HS-5 (cell line): Measurements from ENCODE around the gene TSPAN8.
"Not testable (repeated sequence)": the region's sequence is repeated elsewhere in the genome, so short reads cannot be mapped to it uniquely, and the experiment has no call there.

ENCODE experiments used
- DNase-seq: peaks from one replicate; pipeline ENCODE4 v3.0.0-alpha.2; 2012; ENCODE audit warnings: low read depth

TSPAN8 gene

GRCh38 chr12:71164166-71164565 is 6.4 kb upstream of the TSPAN8 start:
- no peak for DNase-seq

- no peak for DNase-seq
These were observed 5.3 kb upstream of the TSPAN8 start for GRCh38 chr12:71162832-71163763.

DNA sequence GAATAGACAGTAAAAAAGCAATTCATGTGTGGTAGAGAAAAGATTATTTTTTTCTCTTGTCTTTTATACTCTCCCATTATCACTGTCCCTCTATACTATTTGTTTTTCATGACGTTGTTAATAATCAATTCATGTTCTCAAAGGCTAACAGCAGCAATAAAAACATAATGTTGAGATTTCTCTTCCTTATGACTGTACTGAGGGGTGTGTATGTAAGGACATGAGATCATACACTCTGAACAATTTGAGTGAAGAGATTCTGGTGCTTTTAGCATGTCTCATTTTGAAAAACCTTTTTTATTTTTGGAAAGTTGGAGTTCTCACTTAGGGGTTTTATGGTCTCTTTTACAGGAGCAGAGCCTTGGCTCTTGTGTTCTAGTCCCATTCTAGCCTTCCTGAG is 3.8 kb upstream of the TSPAN8 start:
- no peak for DNase-seq

- peak; percentile 30 for DNase-seq
These were observed 2.8 kb upstream of the TSPAN8 start for GRCh38 chr12:71160585-71160984.

DNA sequence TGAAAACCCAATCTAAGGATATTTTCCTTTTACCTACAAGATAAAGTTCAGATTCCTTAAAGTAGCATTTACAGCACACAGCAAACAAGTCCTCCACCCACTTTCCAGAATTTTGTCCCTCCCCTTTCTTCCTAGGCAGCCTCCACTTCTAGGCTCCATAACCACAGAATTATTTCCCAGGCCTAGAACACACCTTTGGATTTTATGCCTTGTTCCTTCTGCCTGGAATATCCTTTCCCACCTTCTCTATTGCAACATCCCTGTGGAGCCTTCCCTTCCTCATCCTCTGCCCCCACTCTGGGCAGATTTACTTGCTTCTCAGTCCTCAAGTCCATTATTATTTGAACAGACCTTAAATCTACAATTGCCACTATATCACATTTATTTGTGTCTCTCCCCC is 2.1 kb upstream of the TSPAN8 start:
- DNase-seq, result no peak

DNA sequence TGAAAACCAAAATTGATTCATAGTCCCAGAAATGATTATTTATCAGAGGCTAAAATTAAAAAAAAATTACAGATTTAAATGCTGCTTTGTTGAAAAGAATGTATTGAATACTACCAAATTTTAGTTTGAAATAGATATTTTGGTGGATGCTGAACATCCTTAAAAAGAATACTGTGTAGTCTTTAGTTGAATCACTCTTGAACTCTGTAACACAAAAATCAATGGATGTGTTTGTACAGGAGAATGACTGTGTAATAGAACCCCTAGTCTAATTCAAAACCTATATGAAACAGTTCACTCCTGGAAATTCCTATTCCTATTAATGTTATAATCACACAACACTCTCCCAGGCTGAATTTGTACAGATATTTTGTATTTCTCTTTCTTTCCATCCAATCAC is 1.5 kb upstream of the TSPAN8 start:
- DNase-seq, result no peak

DNA sequence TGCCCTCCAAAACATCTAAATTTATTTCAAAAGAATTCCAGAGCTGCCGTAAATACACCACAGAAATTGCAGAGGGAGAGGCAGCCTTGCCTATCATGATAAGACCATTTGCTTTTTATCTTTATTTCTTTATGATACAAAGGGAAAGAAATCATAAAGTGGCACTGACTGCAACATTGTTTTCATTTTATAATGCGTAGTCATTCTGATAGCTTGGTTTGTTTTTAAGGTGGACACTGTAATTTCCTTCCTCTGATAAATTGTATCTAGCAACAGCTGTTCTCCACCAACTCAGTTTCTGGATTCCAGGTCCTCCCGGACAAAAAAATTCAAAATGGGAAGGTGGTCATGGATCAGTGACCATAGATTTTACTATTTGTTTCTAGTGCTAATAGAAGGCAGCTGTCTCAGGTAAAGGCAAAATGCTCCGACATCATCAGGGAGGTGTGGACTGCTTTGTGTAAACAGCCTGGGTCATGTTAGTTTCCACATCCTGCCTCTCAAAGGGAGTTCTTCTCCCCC is 623 bp upstream of the TSPAN8 start:
- DNase-seq, result no peak

GRCh38 chr12:71155225-71155624 is 2.6 kb downstream of the TSPAN8 start:
- DNase-seq, result no peak

DNA sequence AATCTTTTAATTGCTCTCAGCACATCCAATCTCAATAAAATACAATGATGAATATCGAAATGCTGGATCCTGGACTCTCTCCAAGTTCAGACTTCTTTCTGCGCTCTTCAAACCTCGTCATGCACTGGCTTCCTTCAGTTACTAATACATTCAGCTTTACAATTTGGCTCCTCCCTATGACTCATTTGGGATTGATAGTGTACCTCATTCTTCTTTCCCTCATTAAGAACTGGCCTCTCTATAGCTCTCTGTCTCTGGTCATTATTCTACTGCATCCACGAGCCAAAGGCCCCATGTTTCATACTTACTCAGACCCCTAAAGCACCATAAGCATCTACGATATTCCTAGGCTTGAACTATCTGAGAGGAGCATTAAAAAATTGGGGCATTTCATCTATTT is 4.9 kb downstream of the TSPAN8 start:
- no peak for DNase-seq

DNA sequence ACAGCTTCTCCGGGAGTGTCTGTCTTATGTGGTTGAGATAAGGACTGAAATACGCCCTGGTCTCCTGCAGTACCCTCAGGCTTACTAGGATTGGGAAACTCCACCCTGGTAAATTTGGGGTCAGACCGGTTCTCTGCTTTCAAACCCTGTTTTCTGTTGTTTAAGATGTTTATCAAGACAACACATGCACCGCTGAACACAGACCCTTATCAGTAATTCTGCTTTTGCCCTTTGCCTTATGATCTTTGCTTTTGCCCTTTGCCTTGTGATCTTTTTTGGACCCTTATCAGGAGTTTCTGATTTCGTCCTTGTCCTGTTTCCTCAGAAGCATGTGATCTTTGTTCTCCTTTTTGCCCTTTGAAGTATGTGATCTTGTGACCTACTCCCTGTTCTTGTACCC is 7.8 kb downstream of the TSPAN8 start:
- not testable (repeated sequence) for DNase-seq

- DNase-seq, result no peak
These were observed 13.1 kb downstream of the TSPAN8 start for GRCh38 chr12:71144682-71145081.

DNA sequence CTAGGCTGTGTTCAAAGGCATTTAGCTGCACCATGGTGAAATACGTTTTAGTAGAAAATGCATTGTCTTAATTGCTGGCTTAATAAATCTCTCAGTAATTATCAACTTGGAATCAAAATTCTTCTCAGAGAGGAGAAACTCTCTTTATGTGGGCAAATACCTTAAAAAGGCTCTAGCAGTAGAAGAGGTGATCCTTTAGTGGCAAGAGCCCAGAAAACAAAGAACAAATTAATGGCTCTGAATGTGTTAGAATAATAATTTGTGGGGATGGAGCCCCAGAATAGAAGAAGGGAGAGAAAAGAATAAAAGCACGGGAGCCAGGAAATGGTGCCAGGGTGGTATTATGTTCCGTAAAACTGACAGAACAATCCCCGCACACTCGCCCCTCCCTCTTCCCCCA is 14.8 kb downstream of the TSPAN8 start:
- DNase-seq, result no peak

- no peak for DNase-seq
These were observed 15.8 kb downstream of the TSPAN8 start for GRCh38 chr12:71142016-71142415.

- DNase-seq, result no peak
These were observed 16.3 kb downstream of the TSPAN8 start for GRCh38 chr12:71141378-71141926.

DNA sequence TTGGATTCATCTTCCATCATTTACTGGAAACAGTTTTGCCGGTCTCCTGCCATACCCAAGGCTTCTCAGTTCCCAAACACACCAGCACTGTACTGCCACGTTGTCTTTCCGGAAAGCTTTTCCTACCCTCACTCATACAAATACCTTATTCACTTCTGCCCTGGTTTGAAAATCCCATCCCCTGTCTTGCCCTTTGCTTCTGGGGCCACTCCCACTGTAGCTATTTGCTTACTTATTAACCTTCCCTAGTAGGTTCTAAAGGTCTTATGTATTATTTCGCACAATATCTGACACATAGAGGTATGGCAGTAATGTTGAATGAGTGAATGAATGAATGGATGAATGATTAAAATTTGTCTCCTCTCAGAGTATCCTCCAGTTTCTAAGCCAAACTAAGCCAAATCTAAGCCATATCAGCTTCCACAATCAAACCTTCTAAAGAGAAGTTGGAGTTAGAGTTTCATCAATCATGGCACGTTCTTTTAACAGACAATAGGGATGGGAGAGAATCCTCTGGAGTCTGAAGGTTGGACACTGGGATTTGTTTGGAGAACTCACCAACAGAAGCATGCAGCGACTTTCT is 18.6 kb downstream of the TSPAN8 start:
- DNase-seq, result no peak

DNA sequence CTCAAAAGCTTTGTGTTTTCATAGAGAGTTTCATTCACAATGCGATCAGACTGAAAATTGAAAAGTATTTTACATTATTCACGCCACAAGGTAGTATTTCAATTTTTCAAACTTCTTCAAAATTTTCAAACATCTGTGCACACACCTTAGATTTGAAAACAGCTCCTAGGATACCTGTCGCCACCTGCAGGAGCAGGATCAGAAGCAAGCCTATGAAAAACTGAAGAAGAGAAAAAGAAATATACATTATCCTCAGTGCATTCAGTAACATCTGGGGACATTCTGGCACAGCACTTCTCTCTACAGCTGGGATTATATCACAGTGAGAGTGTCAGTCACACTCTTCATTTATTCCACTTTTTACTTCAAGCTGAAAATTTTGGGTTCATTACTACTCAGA is 19.8 kb downstream of the TSPAN8 start:
- DNase-seq, result no peak

- no peak for DNase-seq
These were observed 22.0 kb downstream of the TSPAN8 start for GRCh38 chr12:71135812-71136176.

- no peak for DNase-seq
These were observed 22.6 kb downstream of the TSPAN8 start for GRCh38 chr12:71135077-71135811.

DNA sequence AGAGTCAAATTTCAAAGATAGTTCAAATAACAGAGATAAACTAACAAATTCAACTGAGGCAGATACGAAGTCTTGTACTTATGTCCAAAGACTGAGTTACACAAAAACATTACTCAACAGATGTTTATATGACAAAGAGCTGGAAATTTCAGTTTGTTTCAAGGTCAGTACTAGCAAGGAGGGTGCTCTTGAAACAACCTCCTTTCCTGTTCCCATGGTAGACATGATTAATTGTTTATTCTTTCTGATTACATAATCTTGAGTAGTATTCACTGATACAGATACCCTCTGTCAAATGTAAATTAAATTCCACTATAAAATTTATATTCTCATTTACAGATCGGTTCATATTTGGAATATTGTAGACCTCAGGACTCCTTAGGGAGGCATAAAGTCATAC is 23.4 kb downstream of the TSPAN8 start:
- no peak for DNase-seq

GRCh38 chr12:71130521-71131069 is 27.2 kb downstream of the TSPAN8 start:
- DNase-seq, result no peak

DNA sequence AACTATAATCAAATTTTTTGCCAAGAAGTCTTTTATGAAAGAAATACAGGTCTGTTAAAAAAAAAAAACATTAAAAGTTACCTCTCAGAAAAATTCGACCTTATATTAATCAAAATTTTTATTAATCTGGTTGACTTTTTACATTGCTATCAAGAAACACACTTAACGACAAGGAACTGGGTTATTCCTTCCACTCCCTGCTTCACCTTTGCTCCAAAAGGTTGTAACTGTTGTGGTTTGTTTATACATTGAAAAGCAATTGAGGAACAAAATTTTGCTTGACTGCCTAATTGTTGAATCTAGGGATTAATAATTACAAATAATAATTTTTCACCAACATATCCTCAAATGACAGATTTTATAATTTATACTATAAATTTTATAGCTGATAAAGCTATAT is 28.4 kb downstream of the TSPAN8 start:
- no peak for DNase-seq

GRCh38 chr12:71128191-71128788 is 29.5 kb downstream of the TSPAN8 start:
- peak; percentile 30 for DNase-seq
